ENCODE data around the gene FEZF2. TPM values are rescaled to one million over a fixed set of nuclear protein-coding genes. Genes with fewer than 3 reads are reported as not detected.

Gene FEZF2
- total and polyA plus RNA-seq, 2 of the 13 experiments (the other 11 are each of a cell fraction or from before 2014, with no cell fraction given) = not detected

DNA sequence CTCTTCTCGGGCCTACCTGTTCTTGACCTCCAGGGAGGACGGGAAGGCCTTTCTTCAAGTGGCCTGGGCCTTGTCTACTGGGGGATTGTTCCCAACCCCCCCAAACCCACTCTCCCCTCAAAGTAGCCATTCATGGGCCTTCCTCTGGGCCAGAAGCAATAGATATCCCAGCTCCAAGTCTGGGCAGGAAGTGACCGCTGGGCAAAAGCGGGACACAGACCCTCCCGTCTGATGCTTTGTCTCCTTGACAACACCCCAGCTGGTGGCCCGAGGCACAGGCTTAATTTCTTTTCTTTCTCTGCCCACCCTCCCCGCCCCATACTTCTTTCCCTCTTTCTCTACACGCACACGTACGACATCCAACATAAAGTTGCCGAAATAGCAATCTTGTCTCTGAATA, 41.4 kb upstream of the FEZF2 start:
- ATAC-seq (no peak), FAIRE-seq (no peak), DNase-seq (ENCODE audit: low spot score) (no peak)
- POLR2A ChIA-PET = no interaction called here
- H3K4me2 ChIP-seq (ENCODE audit: low read depth, low read length) = no peak overlapping the region
- intact Hi-C loops (cut with micrococcal nuclease; ENCODE audit: unreplicated experiment) = no loop called here
- CTCF ChIA-PET (ENCODE audit: low intra/inter-chr PET ratio, low total read pairs) = no interaction called here
- no peak overlapping the region for H3K4me3 ChIP-seq (replicated peaks in 1 of 3; ENCODE audit: insufficient read depth in 1 of 3, low read depth in 2 of 3, low read length in 3 of 3)
- BruUV-seq (replicated peaks) = no TSS peak
- WGBS (ENCODE audit: low lambda C conversion rate) = 41% methylated on average over 10 of the region's 11 CpGs
- no peaks in the 10 kb centered on the region for H3K36me3 ChIP-seq (replicated peaks in 1 of 2; ENCODE audit: control insufficient read depth in 1 of 2, insufficient read depth in 2 of 2, low read length in 2 of 2)
- H3K9me3 ChIP-seq (ENCODE audit: low read length) = no peaks in the 10 kb centered on the region
- H3K9ac ChIP-seq (ENCODE audit: insufficient read depth, low read depth, low read length) = no peak overlapping the region
- no peak overlapping the region for H3K27ac ChIP-seq (ENCODE audit: extremely low read length, insufficient read depth, low read length)
- peaks cover 0 to 35% of the 10 kb centered on the region in 2 experiments; a peak in 2 of 5 replicates for H3K27me3 ChIP-seq (ENCODE audit: control insufficient read depth in 1 of 2, insufficient read depth in 2 of 2, low read length in 2 of 2)
- H2AFZ ChIP-seq (ENCODE audit: low read length) = no peak overlapping the region
- in situ Hi-C loops (cut with HindIII; ENCODE audit: extremely low pct_ligation_motif_present, low pct_unique_long_range_greater_than_20kb) = no loop called here
- H3K4me1 ChIP-seq (ENCODE audit: insufficient read depth, low read length) = no peaks in the 10 kb centered on the region
- no peaks in the 10 kb centered on the region for H4K20me1 ChIP-seq (ENCODE audit: insufficient read depth, low read length)
- TF ChIP-seq ZNF737 (CRISPR knock-in tag; IDR thresholded peaks at IDR 0.05; ENCODE audit: borderline replicate concordance) (no peak), WIZ (CRISPR knock-in tag; IDR thresholded peaks at IDR 0.05) (no peak), ZNF678 (CRISPR knock-in tag; IDR thresholded peaks at IDR 0.05) (no peak), ZSCAN22 (CRISPR knock-in tag; IDR thresholded peaks at IDR 0.05) (no peak), SRY (CRISPR knock-in tag; IDR thresholded peaks at IDR 0.05) (no peak), AGO1 (IDR thresholded peaks at IDR 0.05; ENCODE audit: low read depth, low read length, poor library complexity, severe bottlenecking) (no peak)
- TF ChIP-seq, protein P1, sequence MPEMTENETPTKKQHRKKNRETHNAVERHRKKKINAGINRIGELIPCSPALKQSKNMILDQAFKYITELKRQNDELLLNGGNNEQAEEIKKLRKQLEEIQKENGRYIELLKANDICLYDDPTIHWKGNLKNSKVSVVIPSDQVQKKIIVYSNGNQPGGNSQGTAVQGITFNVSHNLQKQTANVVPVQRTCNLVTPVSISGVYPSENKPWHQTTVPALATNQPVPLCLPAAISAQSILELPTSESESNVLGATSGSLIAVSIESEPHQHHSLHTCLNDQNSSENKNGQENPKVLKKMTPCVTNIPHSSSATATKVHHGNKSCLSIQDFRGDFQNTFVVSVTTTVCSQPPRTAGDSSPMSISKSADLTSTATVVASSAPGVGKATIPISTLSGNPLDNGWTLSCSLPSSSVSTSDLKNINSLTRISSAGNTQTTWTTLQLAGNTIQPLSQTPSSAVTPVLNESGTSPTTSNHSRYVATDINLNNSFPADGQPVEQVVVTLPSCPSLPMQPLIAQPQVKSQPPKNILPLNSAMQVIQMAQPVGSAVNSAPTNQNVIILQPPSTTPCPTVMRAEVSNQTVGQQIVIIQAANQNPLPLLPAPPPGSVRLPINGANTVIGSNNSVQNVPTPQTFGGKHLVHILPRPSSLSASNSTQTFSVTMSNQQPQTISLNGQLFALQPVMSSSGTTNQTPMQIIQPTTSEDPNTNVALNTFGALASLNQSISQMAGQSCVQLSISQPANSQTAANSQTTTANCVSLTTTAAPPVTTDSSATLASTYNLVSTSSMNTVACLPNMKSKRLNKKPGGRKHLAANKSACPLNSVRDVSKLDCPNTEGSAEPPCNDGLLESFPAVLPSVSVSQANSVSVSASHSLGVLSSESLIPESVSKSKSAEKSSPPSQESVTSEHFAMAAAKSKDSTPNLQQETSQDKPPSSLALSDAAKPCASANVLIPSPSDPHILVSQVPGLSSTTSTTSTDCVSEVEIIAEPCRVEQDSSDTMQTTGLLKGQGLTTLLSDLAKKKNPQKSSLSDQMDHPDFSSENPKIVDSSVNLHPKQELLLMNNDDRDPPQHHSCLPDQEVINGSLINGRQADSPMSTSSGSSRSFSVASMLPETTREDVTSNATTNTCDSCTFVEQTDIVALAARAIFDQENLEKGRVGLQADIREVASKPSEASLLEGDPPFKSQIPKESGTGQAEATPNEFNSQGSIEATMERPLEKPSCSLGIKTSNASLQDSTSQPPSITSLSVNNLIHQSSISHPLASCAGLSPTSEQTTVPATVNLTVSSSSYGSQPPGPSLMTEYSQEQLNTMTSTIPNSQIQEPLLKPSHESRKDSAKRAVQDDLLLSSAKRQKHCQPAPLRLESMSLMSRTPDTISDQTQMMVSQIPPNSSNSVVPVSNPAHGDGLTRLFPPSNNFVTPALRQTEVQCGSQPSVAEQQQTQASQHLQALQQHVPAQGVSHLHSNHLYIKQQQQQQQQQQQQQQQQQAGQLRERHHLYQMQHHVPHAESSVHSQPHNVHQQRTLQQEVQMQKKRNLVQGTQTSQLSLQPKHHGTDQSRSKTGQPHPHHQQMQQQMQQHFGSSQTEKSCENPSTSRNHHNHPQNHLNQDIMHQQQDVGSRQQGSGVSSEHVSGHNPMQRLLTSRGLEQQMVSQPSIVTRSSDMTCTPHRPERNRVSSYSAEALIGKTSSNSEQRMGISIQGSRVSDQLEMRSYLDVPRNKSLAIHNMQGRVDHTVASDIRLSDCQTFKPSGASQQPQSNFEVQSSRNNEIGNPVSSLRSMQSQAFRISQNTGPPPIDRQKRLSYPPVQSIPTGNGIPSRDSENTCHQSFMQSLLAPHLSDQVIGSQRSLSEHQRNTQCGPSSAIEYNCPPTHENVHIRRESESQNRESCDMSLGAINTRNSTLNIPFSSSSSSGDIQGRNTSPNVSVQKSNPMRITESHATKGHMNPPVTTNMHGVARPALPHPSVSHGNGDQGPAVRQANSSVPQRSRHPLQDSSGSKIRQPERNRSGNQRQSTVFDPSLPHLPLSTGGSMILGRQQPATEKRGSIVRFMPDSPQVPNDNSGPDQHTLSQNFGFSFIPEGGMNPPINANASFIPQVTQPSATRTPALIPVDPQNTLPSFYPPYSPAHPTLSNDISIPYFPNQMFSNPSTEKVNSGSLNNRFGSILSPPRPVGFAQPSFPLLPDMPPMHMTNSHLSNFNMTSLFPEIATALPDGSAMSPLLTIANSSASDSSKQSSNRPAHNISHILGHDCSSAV (CRISPR knock-in tag; IDR thresholded peaks at IDR 0.05; ENCODE audit: borderline replicate concordance) = no peak
- TF ChIP-seq, protein P2, sequence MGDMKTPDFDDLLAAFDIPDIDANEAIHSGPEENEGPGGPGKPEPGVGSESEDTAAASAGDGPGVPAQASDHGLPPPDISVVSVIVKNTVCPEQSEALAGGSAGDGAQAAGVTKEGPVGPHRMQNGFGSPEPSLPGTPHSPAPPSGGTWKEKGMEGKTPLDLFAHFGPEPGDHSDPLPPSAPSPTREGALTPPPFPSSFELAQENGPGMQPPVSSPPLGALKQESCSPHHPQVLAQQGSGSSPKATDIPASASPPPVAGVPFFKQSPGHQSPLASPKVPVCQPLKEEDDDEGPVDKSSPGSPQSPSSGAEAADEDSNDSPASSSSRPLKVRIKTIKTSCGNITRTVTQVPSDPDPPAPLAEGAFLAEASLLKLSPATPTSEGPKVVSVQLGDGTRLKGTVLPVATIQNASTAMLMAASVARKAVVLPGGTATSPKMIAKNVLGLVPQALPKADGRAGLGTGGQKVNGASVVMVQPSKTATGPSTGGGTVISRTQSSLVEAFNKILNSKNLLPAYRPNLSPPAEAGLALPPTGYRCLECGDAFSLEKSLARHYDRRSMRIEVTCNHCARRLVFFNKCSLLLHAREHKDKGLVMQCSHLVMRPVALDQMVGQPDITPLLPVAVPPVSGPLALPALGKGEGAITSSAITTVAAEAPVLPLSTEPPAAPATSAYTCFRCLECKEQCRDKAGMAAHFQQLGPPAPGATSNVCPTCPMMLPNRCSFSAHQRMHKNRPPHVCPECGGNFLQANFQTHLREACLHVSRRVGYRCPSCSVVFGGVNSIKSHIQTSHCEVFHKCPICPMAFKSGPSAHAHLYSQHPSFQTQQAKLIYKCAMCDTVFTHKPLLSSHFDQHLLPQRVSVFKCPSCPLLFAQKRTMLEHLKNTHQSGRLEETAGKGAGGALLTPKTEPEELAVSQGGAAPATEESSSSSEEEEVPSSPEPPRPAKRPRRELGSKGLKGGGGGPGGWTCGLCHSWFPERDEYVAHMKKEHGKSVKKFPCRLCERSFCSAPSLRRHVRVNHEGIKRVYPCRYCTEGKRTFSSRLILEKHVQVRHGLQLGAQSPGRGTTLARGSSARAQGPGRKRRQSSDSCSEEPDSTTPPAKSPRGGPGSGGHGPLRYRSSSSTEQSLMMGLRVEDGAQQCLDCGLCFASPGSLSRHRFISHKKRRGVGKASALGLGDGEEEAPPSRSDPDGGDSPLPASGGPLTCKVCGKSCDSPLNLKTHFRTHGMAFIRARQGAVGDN (CRISPR knock-in tag; IDR thresholded peaks at IDR 0.05) = no peak
- TF ChIP-seq, protein P3, sequence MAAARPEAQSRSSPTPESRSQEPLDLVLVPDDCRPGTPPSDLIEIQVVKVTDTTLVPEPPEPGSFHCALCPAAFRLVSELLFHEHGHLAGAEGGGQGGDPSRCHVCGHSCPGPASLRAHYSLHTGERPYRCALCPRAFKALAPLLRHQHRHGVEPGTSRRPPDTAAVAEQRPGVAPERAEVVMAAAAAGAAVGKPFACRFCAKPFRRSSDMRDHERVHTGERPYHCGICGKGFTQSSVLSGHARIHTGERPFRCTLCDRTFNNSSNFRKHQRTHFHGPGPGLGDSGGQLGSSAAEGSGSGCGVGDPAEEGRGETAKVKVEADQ (CRISPR knock-in tag; IDR thresholded peaks at IDR 0.05; ENCODE audit: borderline replicate concordance) = no peak
- TF ChIP-seq, protein P4, sequence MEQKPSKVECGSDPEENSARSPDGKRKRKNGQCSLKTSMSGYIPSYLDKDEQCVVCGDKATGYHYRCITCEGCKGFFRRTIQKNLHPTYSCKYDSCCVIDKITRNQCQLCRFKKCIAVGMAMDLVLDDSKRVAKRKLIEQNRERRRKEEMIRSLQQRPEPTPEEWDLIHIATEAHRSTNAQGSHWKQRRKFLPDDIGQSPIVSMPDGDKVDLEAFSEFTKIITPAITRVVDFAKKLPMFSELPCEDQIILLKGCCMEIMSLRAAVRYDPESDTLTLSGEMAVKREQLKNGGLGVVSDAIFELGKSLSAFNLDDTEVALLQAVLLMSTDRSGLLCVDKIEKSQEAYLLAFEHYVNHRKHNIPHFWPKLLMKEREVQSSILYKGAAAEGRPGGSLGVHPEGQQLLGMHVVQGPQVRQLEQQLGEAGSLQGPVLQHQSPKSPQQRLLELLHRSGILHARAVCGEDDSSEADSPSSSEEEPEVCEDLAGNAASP (CRISPR knock-in tag; IDR thresholded peaks at IDR 0.05; ENCODE audit: borderline replicate concordance) = no peak
- no peaks in the 10 kb centered on the region for H3K79me2 ChIP-seq (ENCODE audit: insufficient read depth, low read length)
